Activated CD4-positive, alpha-beta T cell treated with anti-CD3 and anti-CD28 coated beads, Interleukin-2, amount 10 ng/mL, durations not matched to agents 7 days and 5 days (primary cell): ENCODE results near the gene C20orf204. TPM values are rescaled to one million over a fixed set of nuclear protein-coding genes. Genes with fewer than 3 reads are reported as not detected.
A peak's percentile ranks its signal among the peaks of the same experiment; 100 is the strongest.

Experiments
- CTCF ChIA-PET: fragments of 350-600 bp; sonication (Branson Sonifier 250); formaldehyde crosslinking; loops from one replicate; lab custom pipeline; 2021; ENCODE audit warnings: antibody characterized with exemption; lab: Charles Lee
- POLR2A ChIA-PET: fragments of 350-600 bp; sonication (Branson Sonifier 250); formaldehyde crosslinking; loops from one replicate; lab custom pipeline; 2021; ENCODE audit warnings: antibody characterized with exemption; lab: Charles Lee
- DNase-seq: peaks from one replicate; pipeline ENCODE4 v3.0.0-alpha.2; 2020
- H3K27ac Mint-ChIP-seq: one replicate; pipeline ENCODE4 v1.8.0; 2021; ENCODE audit warnings: mild to moderate bottlenecking, moderate library complexity, mixed read lengths
- H3K27me3 Mint-ChIP-seq: one replicate; pipeline ENCODE4 v1.8.0; 2021; ENCODE audit warnings: mixed read lengths
- H3K36me3 Mint-ChIP-seq: one replicate; pipeline ENCODE4 v1.8.0; 2021; ENCODE audit warnings: low read depth, mixed read lengths
- H3K4me1 Mint-ChIP-seq: one replicate; pipeline ENCODE4 v1.8.0; 2021; ENCODE audit warnings: mixed read lengths
- H3K4me3 Mint-ChIP-seq: one replicate; pipeline ENCODE4 v1.8.0; 2021; ENCODE audit warnings: mild to moderate bottlenecking, moderate library complexity, mixed read lengths
- H3K9me3 Mint-ChIP-seq: one replicate; pipeline ENCODE4 v1.8.0; 2021; ENCODE audit warnings: mixed read lengths
- total RNA-seq, 2 experiments: library from RNA; stranded (reverse); gene quantifications; one replicate each; pipeline ENCODE4 v1.2.3, GENCODE V29; 2021

C20orf204 gene
- total RNA-seq, 2 experiments from 2014 or later, result 3.5 to 4.8 TPM

DNA sequence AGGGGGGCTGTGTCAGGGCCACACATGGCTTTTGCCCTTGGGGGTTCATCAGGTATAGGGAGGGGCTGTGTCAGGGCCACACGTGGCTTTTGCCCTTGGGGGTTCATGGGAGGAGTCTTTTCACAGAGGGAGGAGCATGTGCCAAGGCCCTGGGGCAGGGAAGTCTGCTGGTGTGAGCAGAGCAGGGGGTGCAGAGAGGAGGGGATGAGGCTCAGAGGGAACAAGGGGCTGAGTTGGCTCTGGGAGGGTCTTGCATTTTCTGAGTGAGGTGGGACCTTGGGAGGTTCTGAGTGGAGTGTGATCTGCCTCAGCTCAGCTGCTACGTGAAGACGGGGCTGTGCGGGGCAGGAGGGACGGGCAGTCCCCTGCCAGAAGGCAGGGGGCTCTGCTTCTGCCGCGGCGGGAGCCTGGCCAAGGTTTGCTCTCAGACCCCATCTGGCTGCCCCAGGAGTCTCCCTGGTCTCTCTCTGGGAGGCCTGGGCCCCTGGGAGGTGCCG lies 19.5 kb downstream of the C20orf204 start:
- CTCF ChIA-PET, result interaction anchor here (11.2 kb wide), 1 partner anchor 15 kb away, joined by 79 read pairs; no protein-coding TSS in a partner anchor
- H3K27me3 Mint-ChIP-seq, result peaks cover 13% of the 10 kb centered on the region
- H3K4me3 Mint-ChIP-seq, result no peak overlapping the region
- POLR2A ChIA-PET, result no interaction called here
- no peaks in the 10 kb centered on the region for H3K9me3 Mint-ChIP-seq
- H3K36me3 Mint-ChIP-seq, result no peaks in the 10 kb centered on the region
- peaks cover 47% of the 10 kb centered on the region for H3K4me1 Mint-ChIP-seq
- DNase-seq, result no peak
- H3K27ac Mint-ChIP-seq, result peak overlapping the region; percentile 72

DNA sequence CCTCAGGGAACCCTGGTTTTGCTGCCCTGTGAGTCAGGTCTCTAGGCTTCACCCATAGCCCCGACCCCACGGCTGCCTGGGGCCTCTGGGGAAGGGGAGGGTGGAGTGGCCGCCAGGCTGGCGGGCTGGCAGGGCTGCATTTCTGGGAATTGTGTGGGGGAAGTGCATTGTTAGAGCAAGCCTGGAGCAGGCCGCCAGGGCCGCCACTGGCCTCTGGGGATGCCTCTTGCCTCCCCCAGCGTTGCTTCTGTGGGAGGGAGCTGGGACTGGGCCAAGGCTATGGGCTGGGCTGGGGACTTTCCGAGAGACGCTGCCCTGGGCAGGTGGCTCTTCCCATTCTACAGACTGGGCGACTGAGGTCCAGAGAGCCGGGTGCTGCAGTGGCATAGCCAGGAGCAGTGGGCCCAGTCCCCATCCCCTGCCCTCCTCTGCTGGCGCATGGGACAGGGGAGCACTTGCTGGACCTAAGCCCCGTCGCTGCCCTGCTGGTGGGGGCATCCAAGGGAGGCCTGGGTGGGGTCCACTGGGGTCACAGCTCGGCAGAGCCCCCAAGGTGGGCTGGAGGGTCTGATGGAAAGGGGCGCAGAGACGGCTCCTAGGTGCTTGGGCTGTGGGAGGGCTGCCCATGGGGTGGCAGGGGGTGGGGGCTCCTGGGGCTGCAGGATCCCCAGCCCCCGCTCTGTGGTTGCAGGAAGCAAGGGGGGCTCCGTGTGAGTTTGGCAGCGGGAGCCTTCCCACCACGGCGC lies 20.1 kb downstream of the C20orf204 start:
- POLR2A ChIA-PET, result no interaction called here
- H3K4me3 Mint-ChIP-seq, result no peak overlapping the region
- CTCF ChIA-PET, result interaction anchor here (0.6 to 11.2 kb wide), 5 partner anchors 12 to 357 kb away, joined by 3 to 79 read pairs (median 4); partner anchors contain the start of genes PRPF6 and SAMD10

DNA sequence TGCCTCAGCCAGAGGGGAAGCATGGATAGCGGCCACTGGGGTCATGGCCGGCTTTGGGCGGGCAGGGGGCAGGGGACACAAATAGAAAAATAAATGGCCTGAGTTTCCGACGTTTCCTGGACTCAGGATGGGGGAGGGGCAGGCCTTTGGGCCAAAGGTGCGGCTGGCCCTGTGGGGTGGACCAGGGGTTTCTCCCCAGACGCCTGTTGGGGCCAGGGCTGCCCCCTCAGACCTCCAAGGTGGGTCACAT lies 20.6 kb downstream of the C20orf204 start:
- POLR2A ChIA-PET, result no interaction called here
- CTCF ChIA-PET, result interaction anchor here (1.0 to 11.2 kb wide), 5 partner anchors 10 to 358 kb away, joined by 3 to 79 read pairs (median 4); partner anchors contain the start of genes PRPF6 and SAMD10

More for the DNA sequence above, 20.1 kb downstream of the C20orf204 start:
- peaks cover 7% of the 10 kb centered on the region for H3K27me3 Mint-ChIP-seq
- DNase-seq, result no peak
- no peak overlapping the region for H3K27ac Mint-ChIP-seq
- no peaks in the 10 kb centered on the region for H3K36me3 Mint-ChIP-seq
- no peaks in the 10 kb centered on the region for H3K9me3 Mint-ChIP-seq
- peaks cover 47% of the 10 kb centered on the region for H3K4me1 Mint-ChIP-seq

DNA sequence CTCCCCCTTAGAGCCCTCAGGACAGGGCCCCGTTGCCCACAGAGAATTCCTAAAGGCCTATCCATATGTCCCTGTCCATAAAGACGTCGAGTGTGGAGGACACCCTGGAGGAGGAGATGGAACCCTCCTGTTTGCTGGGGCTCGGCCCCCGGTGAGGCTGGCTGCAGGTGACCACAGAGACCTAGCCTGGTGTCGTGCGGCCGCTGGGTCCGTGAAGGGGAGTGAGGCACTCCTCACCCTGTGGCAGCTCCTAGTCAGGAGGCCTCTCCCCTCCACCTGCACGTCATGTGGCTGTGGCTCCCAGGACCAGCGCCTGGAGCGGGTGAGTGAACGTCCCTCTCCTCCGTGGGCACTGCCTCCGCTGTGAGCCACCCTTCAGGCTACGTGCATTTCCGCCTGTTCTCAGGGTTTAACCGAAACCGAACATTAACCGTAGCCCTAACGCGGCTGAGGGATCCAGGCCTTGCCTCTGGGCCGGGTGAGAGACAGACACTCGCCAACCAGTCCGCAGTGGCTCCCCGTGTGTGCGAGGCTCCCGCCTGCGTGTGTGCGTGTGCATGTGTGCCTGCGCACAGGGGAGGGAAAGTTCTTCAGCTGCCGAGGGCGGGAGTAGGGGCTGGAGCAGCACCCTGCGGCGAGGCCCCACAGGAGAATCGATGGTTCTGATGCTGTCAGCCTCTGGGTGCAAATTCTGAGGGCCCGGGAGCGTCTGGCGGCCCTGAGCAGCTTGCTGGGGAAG lies 21.1 kb downstream of the C20orf204 start:
- CTCF ChIA-PET, result interaction anchor here (0.6 to 11.2 kb wide), 17 partner anchors 9 to 536 kb away, joined by 3 to 79 read pairs (median 3); partner anchors contain the start of genes C20orf204, LIME1, PPDPF and PRPF6
- Mint-ChIP-seq H3K27ac (peak overlapping the region; percentile 91), H3K9me3 (no peaks in the 10 kb centered on the region), H3K36me3 (no peaks in the 10 kb centered on the region), H3K27me3 (no peaks in the 10 kb centered on the region), H3K4me1 (peaks cover 50% of the 10 kb centered on the region), H3K4me3 (peak overlapping the region; percentile 76)
- POLR2A ChIA-PET, result interaction anchor here (0.6 to 1.5 kb wide), 2 partner anchors 19 to 155 kb away, joined by 4 to 5 read pairs; no protein-coding TSS in a partner anchor
- peak; percentile 60 for DNase-seq

More for the DNA sequence above, 20.6 kb downstream of the C20orf204 start:
- Mint-ChIP-seq H3K4me1 (peaks cover 47% of the 10 kb centered on the region), H3K9me3 (no peaks in the 10 kb centered on the region), H3K4me3 (no peak overlapping the region), H3K27me3 (peaks cover 4% of the 10 kb centered on the region), H3K36me3 (no peaks in the 10 kb centered on the region), H3K27ac (peak overlapping the region; percentile 91)
- DNase-seq, result no peak

DNA sequence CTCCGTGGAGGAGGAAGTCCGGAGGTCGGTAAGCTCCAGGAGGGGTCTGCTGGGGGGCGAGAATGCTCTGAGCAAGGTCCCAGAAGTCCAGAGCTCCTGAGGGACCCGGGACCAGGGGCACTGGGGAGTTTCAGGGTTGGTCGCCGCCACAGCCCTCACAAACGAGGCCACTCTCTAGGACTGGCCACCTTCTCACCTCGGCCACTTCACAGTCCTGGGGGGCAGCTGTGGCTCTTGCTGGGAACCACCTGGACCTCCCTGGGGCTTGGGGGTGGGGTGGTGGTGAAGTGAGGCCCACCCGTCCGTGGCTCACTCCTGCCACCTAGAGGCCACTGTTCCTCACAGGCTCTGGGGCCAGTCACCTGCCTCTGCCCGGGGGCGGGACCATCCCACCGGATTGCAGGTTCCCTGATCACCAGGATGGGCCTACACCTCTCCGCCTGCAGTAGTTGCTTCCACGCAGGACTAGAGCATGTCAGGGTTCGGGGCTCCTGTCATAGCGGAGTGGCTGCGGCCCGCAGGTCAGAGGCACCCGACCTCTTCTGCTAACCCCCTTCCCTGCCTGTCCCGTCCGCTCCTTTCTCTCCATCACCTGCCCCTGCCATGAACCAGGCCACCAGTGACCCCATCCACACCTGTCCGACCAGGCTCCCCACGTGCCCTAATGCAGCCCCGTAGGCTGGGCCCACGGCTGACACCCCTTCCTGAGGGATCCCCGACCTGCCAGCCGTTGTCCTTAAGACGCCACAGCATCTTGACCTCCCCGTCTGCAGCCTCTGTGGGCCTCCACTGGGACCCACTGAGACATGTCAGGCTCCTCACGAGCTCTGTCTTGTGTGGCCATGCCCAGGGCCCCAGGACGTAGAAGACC lies 21.9 kb downstream of the C20orf204 start:
- POLR2A ChIA-PET, result interaction anchor here (0.6 to 1.5 kb wide), 2 partner anchors 20 to 155 kb away, joined by 4 to 5 read pairs; no protein-coding TSS in a partner anchor
- H3K27me3 Mint-ChIP-seq, result no peaks in the 10 kb centered on the region
- CTCF ChIA-PET, result interaction anchor here (0.7 to 11.2 kb wide), 17 partner anchors 8 to 537 kb away, joined by 3 to 79 read pairs (median 3); partner anchors contain the start of genes C20orf204, LIME1, PPDPF and PRPF6
- peak overlapping the region; percentile 91 for H3K27ac Mint-ChIP-seq
- no peaks in the 10 kb centered on the region for H3K36me3 Mint-ChIP-seq
- peak overlapping the region; percentile 76 for H3K4me3 Mint-ChIP-seq
- peaks cover 54% of the 10 kb centered on the region for H3K4me1 Mint-ChIP-seq
- H3K9me3 Mint-ChIP-seq, result no peaks in the 10 kb centered on the region
- DNase-seq, result peak; percentile 86

DNA sequence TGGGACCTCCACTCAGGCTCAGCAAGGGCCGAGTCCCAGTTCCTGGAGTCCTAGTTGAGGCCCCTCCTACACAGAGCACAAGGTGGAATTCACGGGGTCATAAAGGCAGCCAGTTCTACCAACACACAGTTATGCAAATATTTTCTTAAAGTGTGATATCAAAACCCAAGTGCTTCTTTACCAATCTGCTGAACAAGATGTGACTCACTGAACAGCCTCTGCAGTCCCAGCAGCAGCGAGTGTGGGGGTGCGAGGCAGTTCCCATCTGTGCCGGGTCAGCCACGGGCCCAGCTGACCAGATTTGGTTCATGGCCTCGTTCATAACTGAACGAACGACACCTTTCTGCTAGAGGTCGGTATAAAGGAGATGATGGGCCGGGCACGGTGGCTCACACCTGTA lies 22.6 kb downstream of the C20orf204 start:
- Mint-ChIP-seq H3K27me3 (no peaks in the 10 kb centered on the region), H3K27ac (peak overlapping the region; percentile 46), H3K9me3 (no peaks in the 10 kb centered on the region), H3K4me3 (peak overlapping the region; percentile 76), H3K4me1 (peaks cover 50% of the 10 kb centered on the region), H3K36me3 (no peaks in the 10 kb centered on the region)
- ChIA-PET CTCF (interaction anchor here (1.8 to 11.2 kb wide), 3 partner anchors 10 to 78 kb away, joined by 5 to 79 read pairs (median 11); partner anchors contain the start of genes PRPF6 and SAMD10), POLR2A (interaction anchor here (1.5 kb wide), 1 partner anchor 20 kb away, joined by 4 read pairs; no protein-coding TSS in a partner anchor)
- no peak for DNase-seq

DNA sequence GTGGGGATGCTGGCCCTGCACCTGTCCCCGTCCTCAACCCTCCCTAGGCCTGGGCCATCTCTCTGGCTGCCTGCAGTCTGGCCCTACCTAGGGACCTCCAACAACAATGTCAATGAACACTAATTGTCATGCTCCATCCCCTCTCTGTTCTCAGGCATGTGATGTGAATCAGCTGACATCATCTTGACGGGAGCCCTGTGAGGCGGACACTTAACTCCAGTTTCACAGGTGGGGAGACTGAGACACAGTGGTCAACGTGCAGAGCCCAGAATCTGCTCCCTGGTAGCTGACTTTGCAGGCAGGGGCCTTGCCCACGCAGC lies 26.3 kb downstream of the C20orf204 start:
- Mint-ChIP-seq H3K4me1 (peaks cover 64% of the 10 kb centered on the region), H3K4me3 (peak overlapping the region; percentile 22), H3K27me3 (no peaks in the 10 kb centered on the region), H3K36me3 (no peaks in the 10 kb centered on the region), H3K9me3 (no peaks in the 10 kb centered on the region), H3K27ac (peak overlapping the region; percentile 60)
- POLR2A ChIA-PET, result no interaction called here
- no peak for DNase-seq
- CTCF ChIA-PET, result interaction anchor here (1.0 to 2.7 kb wide), 4 partner anchors 10 to 224 kb away, joined by 3 to 15 read pairs (median 4); no protein-coding TSS in a partner anchor

DNA sequence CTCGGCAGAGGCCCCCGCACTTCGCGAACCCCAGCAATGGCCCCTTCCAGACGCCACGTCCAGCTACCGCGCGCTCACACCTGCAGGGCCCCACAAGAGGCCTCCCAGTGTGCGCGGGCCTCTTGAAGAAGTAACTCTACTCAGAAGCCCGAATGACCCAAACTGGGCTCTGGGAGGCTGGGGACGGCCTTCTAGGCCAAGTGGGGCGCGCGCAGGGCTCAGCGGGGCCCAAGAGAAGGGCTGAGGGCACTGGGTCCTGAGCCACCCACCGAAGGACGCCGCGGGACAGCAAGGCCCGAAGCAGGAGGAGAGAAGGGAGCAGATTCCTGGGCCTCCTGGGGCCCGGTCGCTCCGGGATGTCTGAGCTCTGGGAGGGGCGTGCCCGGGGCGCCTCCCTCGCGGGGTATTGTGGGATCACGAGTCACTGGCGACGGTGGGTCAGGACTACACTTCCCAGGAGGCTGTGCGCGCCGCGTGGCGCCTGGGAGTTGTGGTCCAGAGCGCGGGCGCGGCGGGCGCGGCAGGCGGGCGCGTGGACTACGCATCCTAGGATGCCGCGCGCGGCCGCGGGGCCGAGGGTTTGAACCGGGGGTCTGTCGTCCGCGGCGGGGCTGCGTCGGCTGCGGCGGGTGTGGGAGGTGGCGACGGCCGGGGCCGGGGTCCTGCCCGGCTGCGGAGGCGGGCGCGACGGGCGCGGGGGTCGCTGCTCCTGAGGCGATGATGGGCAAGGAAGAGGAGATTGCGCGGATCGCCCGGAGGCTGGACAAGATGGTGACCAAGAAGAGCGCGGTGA lies 26.8 kb downstream of the C20orf204 start, which contains the start of gene TCEA2:
TSS of gene TCEA2 (plus strand) at position 603 of the 793 bp plus-strand sequence. CDS start at position 718, 115 bp downstream.
- H3K27me3 Mint-ChIP-seq, result no peaks in the 10 kb centered on the region
- H3K27ac Mint-ChIP-seq, result peak within 1 kb of the TSS; percentile 91
- H3K4me3 Mint-ChIP-seq, result peak within 1 kb of the TSS; percentile 92
- ChIA-PET POLR2A (no interaction called here), CTCF (interaction anchor here (0.6 to 2.7 kb wide), 5 partner anchors 10 to 223 kb away, joined by 3 to 15 read pairs (median 3); no protein-coding TSS in a partner anchor)
- no peaks in the 10 kb centered on the region for H3K9me3 Mint-ChIP-seq
- H3K36me3 Mint-ChIP-seq, result no peaks in the 10 kb centered on the region
- H3K4me1 Mint-ChIP-seq, result peaks cover 64% of the 10 kb centered on the region
- DNase-seq, result peak; percentile 96

DNA sequence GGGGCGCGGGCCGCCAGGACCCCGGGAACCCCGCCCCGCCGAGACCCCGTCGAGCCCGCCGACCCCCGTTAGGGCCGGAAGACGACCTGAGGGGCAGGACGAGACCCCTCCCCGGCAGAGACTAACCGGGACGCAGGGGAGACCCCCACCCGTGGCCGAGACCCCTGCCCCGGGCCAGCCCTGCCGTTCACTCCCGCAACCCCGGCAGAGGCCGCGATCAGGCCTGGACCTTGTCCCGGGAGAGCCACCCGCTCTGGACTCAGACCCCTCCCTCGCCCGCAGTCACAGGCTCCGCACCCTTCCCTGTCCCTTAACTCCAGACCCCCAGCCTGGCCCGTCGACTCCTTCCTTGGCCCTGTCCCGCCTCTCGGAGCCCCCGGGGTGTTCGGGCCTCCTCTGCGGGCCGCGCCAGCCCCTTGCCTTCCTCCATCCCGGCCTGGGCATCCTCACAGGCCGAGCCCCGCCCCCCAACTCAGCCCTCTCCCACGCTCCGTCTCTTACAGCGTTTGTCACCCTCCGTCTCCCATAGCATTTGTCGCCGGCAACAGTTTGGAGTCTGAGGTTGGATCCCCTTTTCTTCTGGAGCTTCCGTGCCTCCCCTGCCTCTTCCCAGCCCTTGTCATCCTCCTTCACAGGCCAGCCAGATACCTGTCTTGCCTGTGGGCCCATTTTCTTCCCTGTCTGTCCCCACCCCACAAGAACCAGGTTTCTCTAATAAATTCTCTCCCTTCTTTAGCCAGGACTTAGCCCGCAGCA lies 27.6 kb downstream of the C20orf204 start:
- ChIA-PET POLR2A (no interaction called here), CTCF (interaction anchor here (0.6 to 2.7 kb wide), 6 partner anchors 18 to 222 kb away, joined by 3 to 15 read pairs (median 4); no protein-coding TSS in a partner anchor)
- Mint-ChIP-seq H3K9me3 (no peaks in the 10 kb centered on the region), H3K27me3 (no peaks in the 10 kb centered on the region), H3K27ac (peak overlapping the region; percentile 91), H3K4me1 (peaks cover 63% of the 10 kb centered on the region), H3K36me3 (no peaks in the 10 kb centered on the region), H3K4me3 (peak overlapping the region; percentile 92)
- DNase-seq, result no peak

DNA sequence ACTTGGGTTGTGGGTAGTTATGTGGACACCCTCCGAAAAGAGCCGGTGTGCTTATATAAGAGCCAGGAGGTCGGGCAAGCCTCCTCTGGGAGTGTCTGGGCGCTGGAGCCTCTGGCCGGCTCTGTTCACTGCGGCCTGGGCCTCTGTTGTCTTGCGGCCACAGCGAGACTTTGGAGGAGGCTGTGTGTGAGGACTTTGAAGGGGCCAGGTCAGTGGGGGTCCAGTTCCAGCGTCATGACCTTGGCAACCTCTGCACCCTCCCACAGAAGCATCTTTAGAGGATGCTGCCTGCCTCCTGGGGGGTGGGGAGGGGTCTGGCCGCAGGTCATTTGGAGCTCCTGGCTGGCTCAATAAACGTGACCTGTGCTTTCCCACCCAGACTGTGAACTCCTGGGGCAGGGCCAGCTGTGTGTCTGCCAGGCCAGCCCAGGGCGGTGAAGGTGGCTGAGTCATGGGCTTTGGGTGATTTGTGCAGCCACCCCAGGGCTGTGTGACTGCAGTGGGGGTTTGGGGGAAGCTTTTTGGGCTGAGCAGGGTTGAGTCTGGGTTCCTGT lies 28.2 kb downstream of the C20orf204 start:
- CTCF ChIA-PET, result interaction anchor here (1.2 to 1.3 kb wide), 3 partner anchors 10 to 28 kb away, joined by 3 to 9 read pairs (median 3); no protein-coding TSS in a partner anchor

More for the DNA sequence above, 28.2 kb downstream of the C20orf204 start:
- Mint-ChIP-seq H3K4me1 (peaks cover 63% of the 10 kb centered on the region), H3K27ac (peak overlapping the region; percentile 91), H3K9me3 (no peaks in the 10 kb centered on the region), H3K27me3 (no peaks in the 10 kb centered on the region), H3K4me3 (peak overlapping the region; percentile 92), H3K36me3 (no peaks in the 10 kb centered on the region)
- no peak for DNase-seq
- POLR2A ChIA-PET, result no interaction called here
